Adipocyte (in vitro differentiated cells): ENCODE data around the gene S100A12.

Source experiments
- DNase-seq: peaks from one replicate; pipeline ENCODE4 v3.0.0-alpha.2; 2015; ENCODE audit warnings: low read depth
- H3K27me3 ChIP-seq: replicated peaks from 2 replicates; pipeline ENCODE4 v1.7.0; 2013; ENCODE audit warnings: mild to moderate bottlenecking, low read length, moderate library complexity; ENCODE audit not compliant: control insufficient read depth, insufficient read depth
- H3K36me3 ChIP-seq: 2 replicates; pipeline ENCODE4 v1.7.0; 2013; ENCODE audit warnings: low read length, mild to moderate bottlenecking, moderate library complexity; ENCODE audit not compliant: control insufficient read depth, insufficient read depth, severe bottlenecking
- H3K4me1 ChIP-seq: 2 replicates; pipeline ENCODE4 v1.7.0; 2013; ENCODE audit warnings: mild to moderate bottlenecking, low read length, moderate library complexity; ENCODE audit not compliant: control insufficient read depth, insufficient read depth
- H3K4me3 ChIP-seq: 2 replicates; pipeline ENCODE4 v1.7.0; 2013; ENCODE audit warnings: mild to moderate bottlenecking, low read length, moderate library complexity
- H3K9ac ChIP-seq: 2 replicates; pipeline ENCODE4 v1.7.0; 2013; ENCODE audit warnings: mild to moderate bottlenecking, low read length, moderate library complexity
- H3K9me3 ChIP-seq: 2 replicates; pipeline ENCODE4 v1.7.0; 2013; ENCODE audit warnings: mild to moderate bottlenecking, low read length, moderate library complexity; ENCODE audit not compliant: control insufficient read depth

Gene S100A12

DNA sequence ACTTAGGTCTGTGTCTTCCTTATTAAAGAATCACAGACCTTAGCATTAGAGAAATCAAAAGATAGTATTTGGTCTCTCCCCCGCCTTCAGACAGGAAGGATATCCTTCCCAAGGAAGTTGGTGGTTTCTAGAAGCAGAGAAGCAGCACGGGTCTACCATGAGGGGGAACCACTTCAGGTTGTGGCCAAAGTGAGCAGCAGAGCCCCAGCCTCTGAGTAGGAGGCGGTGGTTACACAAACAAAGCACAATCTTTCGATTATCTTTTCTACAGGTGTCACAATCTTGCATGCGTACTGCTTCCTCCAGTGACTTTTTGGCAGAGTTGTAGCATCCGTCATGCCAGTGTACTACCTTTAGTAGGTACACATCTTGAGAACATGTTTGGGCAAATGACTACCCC is 35.6 kb downstream of the S100A12 start:
- peaks cover 53% of the 10 kb centered on the region for H3K27me3 ChIP-seq

DNA sequence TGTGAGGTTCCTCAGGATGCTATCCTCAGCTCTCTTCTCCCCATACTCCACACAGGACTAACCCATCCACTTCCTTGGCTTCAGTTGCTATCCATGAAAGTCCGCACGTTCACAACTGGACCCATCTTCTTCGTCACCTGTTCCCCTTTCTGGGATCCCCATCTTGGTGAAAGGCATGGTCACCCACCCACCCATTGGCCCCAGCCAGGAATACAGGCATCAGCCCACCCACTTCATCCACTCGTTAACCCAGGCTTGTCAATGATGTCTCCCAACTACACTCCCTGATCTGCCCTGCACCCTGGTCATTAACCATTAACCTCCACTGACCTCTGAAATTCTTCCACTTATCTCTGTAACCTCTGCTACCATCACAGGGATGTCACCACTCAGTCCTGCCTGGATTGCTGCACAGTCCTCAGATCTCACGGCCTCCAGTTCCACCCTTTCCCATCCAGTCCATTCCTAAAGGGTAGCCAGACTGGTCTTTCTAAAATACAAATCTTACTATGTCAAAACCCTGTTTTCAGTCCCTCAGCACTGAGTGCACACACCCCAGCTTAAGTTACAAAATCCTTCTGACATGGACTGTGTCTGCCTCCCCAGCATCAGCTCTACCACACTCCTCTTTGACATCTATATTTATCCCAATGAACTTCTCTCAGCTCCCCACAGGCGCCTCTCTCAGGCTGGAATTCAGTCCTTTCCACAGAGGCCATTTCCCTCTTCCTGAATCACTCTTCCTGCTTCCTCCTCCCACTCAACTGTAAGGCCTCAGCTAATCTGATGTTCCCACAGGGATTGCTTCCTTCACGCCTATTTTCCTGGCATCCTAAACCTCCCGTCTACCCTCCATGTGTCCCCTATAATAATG is 37.2 kb downstream of the S100A12 start:
- H3K4me3 ChIP-seq = no peak overlapping the region

More for the DNA sequence above, 35.6 kb downstream of the S100A12 start:
- Histone ChIP-seq H3K4me1 (no peaks in the 10 kb centered on the region), H3K9me3 (no peaks in the 10 kb centered on the region), H3K4me3 (no peak overlapping the region), H3K36me3 (no peaks in the 10 kb centered on the region), H3K9ac (no peak overlapping the region)
- no peak for DNase-seq

DNA sequence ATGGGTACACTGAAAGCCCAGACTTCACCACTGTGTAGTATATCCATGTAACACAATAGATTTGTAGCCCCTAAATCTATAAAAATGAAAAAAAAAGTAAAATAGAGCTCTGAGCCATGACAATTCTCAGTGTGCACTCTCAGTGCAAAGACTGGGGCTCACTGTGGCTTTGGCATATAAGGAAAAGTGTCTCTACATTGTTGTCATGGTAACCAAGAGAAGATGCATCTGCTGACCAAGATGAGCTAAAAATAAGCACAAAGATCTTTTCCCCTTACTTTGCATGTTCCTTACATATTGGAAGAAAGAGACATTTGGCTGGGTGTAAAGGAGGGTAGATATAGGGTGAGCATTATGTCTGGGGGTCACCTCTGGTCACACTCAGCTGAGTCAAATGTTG is 38.8 kb downstream of the S100A12 start:
- Histone ChIP-seq H3K27me3 (peaks cover 25% of the 10 kb centered on the region), H3K36me3 (no peaks in the 10 kb centered on the region), H3K9ac (no peak overlapping the region), H3K4me3 (no peak overlapping the region), H3K4me1 (no peaks in the 10 kb centered on the region), H3K9me3 (peaks cover 3% of the 10 kb centered on the region)
- DNase-seq = no peak

More for the DNA sequence above, 37.2 kb downstream of the S100A12 start:
- no peaks in the 10 kb centered on the region for H3K9me3 ChIP-seq
- H3K9ac ChIP-seq = no peak overlapping the region
- no peak for DNase-seq
- no peaks in the 10 kb centered on the region for H3K4me1 ChIP-seq
- H3K27me3 ChIP-seq = peaks cover 39% of the 10 kb centered on the region
- H3K36me3 ChIP-seq = no peaks in the 10 kb centered on the region

DNA sequence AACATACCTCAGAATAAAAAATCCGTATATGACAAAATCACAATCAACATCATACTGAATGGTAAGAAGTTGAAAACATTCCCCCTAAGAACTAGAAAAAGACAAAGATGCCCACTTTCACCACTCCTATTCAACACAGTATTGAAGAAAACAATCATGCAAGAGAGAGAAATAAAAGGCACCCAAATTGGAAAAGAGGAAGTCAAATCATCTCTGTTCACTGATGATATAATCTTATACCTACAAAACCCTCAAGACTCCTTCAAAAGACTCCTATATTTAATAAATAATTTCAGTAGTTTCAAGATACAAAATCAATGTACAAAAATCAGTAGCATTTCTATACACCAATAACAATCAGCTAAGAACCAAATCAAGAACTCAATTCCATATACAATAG is 41.5 kb downstream of the S100A12 start:
- H3K36me3 ChIP-seq = no peaks in the 10 kb centered on the region
- H3K9ac ChIP-seq = no peak overlapping the region
- H3K27me3 ChIP-seq = peaks cover 13% of the 10 kb centered on the region
- H3K4me1 ChIP-seq = no peaks in the 10 kb centered on the region
- H3K9me3 ChIP-seq = peaks cover 4% of the 10 kb centered on the region
- H3K4me3 ChIP-seq = no peak overlapping the region
- no peak for DNase-seq

DNA sequence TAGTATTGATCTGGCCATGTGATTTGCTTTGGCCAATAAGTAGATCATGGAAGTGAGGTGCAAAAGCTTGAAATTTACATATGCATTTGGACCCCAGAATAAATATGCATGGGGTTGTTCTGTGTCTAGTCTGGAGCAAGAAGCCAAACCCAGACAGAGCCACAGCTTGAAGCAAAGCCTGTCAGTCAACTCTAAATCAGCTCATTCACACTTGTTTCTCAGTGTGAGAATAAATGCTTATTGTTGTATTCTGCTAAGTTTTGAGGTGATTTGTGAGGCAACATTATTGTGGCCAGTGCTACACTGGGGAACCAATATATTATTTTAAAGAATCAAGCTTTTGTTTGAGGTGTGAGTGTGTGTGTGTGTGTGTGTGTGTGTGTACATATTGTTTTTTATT is 50.5 kb downstream of the S100A12 start:
- peaks cover 40% of the 10 kb centered on the region for H3K9me3 ChIP-seq
- H3K27me3 ChIP-seq = no peaks in the 10 kb centered on the region
- no peak overlapping the region for H3K9ac ChIP-seq
- H3K36me3 ChIP-seq = no peaks in the 10 kb centered on the region
- no peak for DNase-seq
- H3K4me1 ChIP-seq = no peaks in the 10 kb centered on the region
- no peak overlapping the region for H3K4me3 ChIP-seq
